ENCODE results near the gene AK1. TPM values are rescaled to one million over a fixed set of nuclear protein-coding genes. Genes with fewer than 3 reads are reported as not detected.

The AK1 gene
- total RNA-seq, 1 donor from 2014 or later, result 50.2 TPM

DNA sequence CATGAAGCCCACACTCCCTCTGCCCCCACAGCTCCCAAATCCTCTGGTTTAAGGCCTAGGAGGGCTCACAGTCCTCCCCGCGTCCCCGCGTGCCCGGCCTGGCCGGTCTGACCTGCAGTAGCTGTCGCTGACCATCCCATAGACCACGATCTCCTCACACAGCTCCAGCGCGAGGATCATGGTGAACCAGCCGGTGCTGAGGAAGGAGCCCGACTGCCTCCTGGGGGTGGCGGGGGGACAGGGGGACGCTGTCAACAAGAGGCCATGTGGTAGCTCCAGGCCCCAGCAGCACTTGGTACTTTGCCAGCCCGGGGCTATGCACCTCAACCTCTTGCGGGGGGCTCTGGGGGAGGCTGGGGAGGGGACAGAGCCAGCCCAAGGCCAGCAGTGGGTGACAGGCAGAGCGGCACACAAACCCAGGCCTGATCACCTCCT lies 32.4 kb upstream of the AK1 start:
- no peak for DNase-seq (ENCODE audit: low read depth, low spot score)

DNA sequence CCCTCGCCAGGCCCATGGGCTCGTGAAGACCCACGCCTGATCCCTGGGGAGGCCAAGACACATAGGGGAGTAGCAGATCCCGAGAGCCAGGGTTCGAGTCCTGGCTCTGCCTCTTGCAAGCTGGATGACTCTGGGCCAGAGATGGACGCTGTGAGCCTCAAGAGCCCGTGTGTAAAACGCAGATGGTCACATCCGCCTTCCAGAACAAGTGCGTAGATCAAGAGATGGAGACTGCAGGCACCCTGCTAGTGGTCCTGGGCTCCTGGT lies 31.1 kb upstream of the AK1 start:
- DNase-seq (ENCODE audit: low read depth, low spot score), result no peak

DNA sequence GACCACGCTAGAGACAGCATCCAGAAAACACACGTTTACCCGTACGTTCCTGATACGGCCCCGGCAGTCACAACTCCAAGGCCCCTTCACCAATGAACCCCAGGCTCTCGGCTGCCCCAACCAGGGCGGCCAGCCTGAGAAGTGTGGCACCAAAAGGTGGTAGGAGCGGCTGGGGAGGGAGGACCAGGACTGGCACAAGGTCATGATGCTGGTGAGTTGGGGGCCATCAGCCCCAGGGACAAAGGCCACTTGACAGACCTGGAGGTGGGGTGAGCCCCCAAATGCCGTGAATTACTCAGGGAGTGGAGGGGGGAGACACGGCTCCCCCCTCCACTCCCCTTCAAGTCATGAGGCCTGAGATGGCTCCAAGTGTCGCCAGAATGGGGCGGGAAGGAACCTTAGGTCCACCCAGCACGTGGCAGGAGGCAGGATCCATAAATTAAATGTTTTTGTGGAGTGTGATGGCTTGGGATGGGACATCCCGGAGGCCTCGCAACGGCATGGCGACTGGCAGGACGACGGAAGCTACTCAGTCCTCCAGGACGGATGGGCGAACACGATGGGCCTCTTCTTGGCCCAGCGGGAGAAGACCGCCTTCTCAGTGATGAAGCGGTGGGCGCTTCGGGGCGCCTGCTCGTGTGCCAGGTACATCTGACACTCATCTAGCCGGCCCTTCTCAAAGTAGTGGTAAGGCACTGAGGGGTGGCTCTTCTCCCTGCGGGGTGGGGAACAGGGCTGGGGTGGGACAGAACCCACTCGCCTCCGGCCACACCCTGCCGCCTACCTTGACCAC lies 30.6 kb upstream of the AK1 start:
- no peak for DNase-seq (ENCODE audit: low read depth, low spot score)

DNA sequence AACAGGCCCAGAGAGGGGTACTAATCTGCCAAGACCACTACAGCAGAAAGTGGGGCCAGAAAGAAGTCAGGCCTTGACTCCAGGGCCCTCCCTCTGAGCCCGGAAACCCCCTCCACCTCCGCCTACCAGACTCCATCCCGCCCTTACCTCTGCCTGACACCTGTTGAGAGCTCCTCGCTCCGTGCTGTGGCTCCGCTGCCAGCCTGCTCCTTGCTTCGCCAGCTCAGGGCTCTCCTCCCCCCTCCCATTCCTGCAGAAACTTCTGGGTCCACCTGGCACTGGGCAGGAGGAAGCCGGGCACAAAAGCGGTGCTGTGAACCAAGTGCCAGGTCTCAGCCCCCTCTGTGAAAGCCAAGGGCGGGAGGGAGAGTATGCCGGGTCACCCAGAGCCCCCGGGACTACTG lies 28.3 kb upstream of the AK1 start:
- no peak for DNase-seq (ENCODE audit: low read depth, low spot score)

DNA sequence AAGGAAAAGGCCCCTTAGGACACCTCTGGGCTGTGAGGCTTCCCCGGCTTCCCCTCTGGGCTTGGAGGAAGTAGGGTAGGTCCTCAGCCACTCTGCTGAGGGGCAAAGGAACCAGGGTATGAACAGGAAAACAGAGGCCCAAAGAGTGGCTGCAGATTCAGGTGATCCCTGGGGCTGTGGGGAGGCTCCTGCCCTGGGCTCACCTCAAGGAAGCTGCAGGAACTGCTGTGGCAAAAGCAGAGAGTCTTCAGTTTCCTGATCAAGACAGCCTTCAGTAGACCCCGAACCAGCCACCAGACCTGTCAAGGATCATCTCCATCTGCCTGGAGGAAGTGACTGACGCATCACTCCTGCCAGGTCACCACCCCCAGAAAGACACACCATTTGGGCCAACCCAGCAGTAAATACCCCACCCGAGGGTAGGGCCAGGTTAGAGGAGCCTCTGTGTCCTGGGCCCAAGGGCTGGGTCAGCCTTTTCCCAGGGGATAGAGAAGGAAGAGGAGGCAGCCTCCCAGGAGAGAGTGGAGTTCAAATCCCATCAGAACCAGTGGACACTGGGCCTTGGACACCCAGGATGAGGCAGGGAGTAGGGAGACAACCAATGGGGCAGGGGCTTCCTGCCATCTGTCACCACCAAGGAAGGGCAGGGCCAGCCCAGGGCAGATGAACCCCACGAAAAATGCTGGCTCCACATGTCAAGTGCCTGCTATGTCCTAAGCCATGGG lies 27.7 kb upstream of the AK1 start:
- DNase-seq (ENCODE audit: low read depth, low spot score), result no peak

DNA sequence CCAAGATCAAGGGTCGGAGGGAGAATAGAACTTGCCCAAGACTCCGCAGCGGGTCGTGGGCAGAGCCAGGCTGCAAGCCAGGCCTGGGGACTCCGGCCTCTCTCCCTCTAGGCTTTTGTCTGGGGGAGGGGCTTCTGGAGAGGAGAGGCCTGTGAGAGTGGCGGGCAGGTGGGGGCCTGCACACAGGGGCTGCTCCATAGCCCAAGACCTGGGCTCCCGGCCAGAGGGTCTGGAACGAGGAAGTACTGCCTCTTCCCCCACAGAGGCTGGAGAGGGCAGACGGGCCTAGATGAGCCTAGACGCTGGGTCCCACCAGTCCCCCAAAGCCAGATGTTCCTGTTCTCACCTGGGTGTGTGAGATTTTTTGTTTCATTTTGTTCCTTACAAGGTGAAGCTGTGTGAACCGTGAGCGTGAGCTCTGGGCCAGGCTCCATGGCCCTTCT lies 27.1 kb upstream of the AK1 start:
- DNase-seq (ENCODE audit: low read depth, low spot score), result no peak

DNA sequence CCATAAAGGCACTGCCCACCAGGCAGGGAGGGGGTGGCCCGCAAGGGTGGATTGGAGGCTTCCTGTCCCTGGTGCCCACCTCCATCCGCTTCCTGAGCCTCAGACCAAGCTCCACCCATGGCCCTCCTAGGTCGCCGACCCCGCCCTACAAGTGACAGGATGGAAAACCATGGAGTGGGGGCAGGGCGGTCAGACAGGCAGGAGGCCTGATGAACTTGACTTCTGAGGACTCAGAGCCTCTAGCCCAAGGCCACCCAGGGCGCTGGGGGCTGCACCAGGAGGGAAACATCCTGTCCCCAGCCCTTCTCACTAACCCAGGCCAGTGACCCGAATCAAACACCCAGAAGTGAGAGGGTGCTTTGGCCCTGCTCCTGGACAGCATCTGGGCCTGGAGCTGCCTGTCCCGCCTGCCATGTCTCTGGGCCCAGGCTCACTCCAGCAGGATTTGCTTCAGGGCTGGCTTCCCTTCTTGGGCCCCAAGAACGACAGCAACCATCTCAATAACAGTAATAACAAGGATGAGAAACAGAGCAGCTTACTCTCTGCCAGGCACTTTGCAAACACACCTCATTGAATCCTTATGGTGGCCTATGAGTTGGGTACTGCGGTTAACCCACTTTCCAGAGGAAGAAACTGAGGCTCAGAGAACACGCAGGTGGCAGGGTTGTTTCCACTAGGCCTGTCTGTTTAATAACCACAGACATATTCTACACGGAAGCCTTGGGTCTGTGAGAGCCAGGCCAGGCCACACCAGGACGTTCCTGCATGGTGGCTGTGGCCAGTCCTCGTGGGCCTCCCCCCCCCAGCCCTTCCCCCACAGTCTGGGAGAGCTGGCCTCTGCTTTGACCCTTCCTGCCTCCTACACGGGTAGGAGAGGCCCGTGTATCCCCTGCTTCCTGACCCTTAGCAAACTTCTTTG lies 26.3 kb upstream of the AK1 start:
- DNase-seq (ENCODE audit: low read depth, low spot score), result no peak

DNA sequence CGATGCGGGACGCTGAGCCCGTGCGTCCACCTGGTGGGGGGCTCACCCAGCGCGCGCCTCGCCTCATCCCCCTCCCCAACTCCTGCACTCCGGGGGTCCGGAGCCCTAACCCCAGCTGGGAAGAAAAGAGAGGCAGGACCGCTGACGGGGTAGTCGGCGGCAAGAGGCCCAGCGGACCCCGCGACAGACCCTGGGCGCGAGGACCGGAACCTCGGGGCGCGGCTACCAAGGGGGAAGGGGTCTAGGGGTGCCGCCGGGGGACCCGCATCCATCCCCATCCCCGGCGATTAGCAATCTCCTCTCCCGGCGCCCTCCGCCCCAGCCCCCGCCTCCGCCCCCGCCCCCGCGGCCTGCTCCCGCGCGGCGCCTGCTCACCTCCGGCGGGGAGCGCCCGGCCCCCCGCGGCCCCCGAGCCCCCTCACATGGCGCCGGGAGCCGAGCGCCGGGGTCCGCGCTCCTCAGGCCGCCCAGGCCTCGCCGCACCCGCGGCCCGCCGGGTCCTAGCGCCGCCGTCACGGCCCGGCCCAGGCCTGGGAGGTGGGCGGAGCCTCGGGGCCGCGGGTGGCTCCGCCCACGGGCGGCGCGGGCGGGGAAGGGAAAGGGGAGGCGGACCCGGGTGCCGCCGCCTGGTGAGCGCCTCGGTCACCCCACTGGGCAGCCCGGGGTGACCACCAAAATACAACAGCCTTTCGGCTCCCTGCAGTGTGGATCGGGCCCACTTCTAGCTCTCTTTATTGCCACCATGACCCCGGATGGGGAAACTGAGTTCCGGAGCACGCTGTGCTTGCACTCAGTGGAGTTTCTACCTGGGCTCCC lies 21.9 kb upstream of the AK1 start, which contains the start of gene ST6GALNAC6:
Gene ST6GALNAC6 (minus strand): TSS at position 476 of the 816 bp plus-strand sequence. CDS start 1,622 bp downstream, outside the sequence.
- DNase-seq (ENCODE audit: low read depth, low spot score), result no peak

DNA sequence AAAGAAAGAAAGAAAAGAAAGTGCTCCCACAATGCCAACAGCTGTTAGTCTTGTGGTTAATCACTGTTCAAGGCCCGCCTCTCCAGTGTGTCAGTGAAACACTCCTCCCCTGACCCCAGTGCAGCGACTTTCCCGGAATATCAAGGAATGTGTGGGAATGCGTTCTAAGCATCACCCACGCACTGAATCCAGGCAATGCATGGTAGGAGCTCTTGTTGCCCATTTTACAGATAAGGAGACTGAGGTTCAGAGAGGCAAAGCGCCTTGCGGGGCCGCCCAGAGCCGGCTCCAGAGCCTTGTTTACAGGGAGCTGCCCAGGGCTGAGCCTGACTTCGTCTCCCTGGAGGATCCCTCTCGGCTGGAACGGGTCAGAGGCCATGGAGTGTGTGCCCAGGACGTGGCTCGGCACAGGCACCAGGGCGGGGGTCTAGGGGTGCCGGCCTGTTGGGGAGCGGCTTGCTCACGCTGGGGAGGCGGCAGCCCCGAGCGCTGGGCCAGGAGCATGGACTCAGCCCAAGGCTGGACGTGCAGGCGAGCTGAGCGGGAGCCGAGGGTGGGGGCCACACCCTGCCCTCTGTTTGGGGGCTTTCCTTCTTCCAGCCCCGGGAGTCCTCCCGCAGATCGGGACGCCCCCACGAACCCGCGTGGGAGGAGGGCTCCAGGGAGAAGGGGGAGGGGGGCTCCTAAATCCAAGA lies 21.1 kb upstream of the AK1 start:
- DNase-seq (ENCODE audit: low read depth, low spot score), result no peak

DNA sequence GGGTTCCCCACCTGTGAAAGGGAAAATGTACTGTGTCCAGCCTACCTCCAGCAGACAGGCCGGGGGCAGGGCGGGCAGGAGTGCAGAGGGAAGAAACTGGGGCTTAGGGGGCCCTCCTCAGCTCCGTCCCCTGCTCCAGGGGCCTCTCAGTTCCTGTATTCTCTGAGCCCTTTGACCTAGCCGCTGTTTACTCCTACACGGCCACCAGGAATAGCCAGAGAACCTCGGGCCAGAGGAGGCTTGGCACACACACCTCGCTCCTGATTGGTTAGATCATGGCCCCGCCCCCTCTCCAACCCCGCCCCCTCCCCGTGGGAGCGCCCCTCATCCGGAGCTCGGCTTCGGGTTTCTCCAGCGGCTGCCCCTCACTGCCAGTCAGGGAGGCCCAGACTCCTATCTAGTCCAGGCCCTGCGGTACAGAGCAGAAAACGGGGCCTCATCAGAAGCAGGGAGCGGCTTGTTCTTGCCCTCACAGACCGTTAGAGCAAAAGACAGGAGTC lies 19.8 kb upstream of the AK1 start:
- DNase-seq (ENCODE audit: low read depth, low spot score), result no peak

DNA sequence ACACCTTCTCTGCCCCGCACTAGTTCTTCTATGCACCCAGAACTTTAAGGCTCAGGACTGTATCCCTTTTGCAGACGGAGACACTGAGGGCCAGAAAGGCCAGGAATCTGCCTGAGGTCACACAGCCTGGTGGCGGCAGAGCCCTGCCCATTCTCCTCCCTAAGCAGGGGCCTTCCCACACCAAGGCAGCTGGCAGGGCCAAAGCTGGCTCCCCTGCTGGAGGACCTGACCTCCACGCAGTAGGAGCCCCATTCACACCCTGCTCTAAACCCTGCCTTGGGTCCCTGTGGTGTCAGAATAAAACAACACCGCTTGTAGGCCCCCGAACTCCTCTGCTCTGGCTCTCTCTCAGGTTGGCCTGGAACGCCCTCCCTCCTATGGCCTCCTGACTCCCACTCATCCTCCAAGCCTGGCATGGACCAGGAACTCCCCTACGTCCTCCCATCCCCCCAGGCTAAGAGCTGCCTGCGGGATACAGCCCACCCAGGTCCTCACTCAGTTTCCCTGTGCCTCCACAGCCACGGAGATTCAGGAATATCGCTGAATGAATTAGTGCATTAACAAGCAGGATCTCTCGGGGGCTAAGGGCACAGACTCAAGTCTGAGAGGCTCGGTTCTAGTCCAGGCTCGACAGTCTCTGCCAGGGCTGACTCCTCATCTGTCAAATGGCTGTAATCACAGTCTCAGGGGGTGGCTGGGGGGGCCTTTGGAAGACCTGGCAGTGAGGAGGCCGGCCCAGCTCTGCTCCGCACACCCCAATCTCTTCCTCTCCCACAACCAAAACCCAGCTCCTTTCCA lies 19.1 kb upstream of the AK1 start:
- DNase-seq (ENCODE audit: low read depth, low spot score), result no peak

DNA sequence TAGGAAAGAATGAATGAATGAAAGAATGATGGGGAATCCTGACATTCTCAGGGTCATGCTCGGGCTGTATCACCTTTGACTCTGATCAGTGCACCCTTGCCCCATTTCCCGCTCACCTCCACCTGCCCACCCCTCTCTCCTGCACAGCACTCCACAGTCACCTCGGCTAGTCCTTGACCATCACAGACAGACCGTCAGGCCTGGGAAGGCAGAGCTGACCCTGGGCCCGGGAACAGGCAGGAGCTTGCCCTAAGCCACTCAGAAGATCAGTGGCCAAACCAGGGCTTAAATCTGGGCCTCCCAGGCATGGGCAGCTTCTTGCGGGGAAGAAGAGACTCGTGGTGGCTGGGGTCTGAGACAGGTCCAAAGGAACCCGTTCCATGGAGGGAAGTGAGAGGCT lies 18.3 kb upstream of the AK1 start:
- no peak for DNase-seq (ENCODE audit: low read depth, low spot score)

DNA sequence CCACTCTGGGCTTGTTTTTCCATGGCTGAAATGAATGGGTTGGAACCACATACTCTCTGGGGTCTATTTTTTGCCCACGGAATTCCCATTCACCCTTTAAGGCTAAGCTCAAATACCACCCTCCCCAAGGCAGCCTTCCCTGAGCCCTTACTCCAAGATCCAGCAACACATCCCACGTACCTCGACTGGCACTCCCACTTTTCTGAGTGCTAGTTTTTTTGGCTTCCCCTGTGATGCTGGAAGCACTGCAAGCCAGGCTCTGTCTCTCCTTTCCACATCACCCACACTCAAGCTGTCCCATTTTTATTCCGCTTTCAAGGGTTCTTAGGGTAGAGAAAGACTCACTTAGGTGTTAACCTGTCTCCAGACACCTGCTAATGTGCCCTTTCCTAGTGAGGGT lies 15.9 kb upstream of the AK1 start:
- no peak for DNase-seq (ENCODE audit: low read depth, low spot score)

DNA sequence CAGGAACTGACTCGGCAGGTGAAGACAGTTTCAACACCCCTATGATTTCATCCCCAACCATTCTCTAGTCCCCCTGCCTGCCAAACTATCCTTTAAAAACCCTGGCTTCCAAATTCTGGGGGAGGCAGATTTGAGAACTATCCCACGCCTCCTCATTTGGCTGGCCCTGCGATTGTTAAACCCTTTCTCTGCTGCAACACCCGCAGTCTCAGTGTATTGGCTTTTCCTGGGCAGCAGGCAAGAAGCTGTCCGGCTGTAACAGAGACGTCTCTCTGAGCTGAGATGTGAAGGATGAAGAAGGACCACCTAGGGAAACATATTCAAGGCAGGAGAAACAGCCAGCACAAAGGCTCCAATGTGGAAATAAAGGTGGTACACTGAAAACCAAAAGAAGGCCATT lies 15.4 kb upstream of the AK1 start:
- DNase-seq (ENCODE audit: low read depth, low spot score), result no peak

DNA sequence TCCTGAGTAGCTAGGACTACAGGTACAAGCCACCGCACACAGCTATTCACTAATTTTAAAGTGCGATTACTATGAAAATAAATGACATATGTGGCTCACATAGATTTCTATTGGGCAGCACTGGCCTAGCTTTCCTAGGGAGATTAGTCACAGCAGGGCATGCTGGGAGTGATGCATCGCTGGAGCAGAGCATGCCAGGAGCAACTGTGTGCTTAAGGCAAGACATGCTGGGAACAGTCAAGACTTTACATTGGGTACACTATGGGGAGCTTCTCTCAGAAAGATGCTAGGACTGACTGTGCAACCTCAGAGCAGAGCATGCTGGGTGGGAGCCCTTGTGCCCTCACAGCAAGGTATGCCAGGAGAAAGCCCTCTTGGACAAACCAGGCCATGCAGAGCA lies 12.6 kb upstream of the AK1 start:
- no peak for DNase-seq (ENCODE audit: low read depth, low spot score)

DNA sequence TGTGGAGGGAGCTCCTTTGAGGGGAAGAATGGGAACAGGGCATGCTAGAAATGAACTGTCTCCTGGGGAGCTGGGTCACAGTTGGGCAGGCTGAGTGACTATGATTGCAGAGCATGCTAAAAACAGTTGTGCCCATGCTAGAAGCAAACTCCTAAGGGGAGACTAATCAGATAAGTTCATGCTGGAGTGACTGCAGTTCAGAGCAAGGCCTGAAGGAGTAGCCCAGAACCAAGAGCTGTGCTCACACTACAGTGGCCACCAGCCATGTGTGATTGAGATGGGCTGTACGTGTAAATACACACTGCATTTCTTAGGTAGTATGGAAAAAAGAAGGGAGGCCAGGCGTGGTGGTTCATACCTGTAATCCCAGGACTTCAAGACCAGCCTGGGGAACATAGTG lies 10.3 kb upstream of the AK1 start:
- DNase-seq (ENCODE audit: low read depth, low spot score), result no peak

DNA sequence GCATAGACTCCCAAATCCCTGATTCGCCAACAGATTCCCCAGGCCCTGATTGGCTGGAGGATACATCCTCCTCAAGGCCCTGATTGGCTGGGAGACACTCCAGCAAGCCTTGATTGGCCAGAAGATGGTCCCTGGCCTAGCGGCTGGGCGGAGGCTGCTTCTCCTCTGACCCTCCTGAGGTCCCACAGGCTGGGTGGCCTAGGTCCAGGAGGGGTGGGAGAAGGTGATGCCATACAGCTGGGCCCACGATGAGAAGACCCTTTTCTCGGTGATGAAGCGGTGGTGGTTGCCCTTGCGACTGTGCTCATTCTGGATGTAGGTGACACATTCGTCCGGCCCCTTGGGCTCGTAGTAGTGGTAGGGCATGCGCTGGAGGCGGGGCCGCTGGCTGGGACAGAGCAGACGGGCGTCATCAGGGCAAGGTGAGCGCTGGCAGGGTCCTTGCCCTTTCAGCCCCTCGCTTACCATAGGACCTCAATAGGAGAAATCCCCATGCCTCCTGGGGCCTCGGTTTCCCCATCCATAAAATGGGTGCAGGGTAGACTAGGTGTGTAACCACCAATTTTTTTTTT lies 9.0 kb upstream of the AK1 start:
- no peak for DNase-seq (ENCODE audit: low read depth, low spot score)

DNA sequence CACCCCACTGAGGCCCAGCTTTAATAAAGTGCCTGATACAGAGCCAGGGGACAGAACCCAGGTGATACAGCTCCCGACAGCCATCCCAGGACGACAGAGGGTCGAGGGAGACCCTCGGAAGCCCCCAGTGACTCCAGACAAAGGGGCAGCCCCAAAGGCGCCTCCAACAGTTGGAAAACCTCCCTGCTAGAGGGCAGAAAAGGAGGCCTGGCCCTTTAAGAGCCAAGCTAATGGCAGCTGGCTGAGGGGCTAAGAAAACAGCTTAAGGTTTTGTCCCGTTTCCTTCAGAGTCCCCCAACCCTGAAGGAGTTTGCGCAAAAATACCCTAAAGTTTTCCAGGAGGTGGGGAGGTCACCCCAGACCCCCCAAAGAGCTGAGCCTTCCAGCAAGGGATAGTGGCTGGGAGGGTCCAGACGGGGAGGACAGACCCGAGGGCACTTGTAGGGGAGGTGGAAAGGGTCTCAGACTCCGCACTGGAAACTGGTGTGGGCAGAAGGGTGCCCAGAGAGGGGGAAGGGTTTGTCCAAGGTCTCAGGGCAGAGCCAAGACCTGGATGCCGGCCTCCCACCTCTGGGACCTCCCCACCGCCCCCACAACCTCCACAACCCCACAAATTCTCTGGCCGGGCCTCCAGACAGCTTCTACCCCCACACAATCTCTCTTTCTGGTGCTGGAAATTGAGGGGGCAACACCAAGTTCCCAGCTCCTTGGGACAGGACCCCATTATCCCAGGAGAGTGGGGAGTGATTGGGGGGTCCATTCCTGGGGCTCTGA lies 8.2 kb upstream of the AK1 start:
- DNase-seq (ENCODE audit: low read depth, low spot score), result no peak
